AG04450 (cell line): ENCODE results near the gene NCOA3. TPM values are rescaled to one million over a fixed set of nuclear protein-coding genes. Genes with fewer than 3 reads are reported as not detected.

Experiments
- CTCF ChIA-PET: fragments of 300-600, 350-600 bp; formaldehyde crosslinking; extraction: SDS; loops from one replicate; lab custom pipeline; 2022; ENCODE audit warnings: antibody characterized with exemption, inconsistent platforms; lab: Charles Lee
- POLR2A ChIA-PET: fragments of 350-600 bp; formaldehyde crosslinking; extraction: SDS; loops from one replicate; lab custom pipeline; 2021; ENCODE audit warnings: antibody characterized with exemption, inconsistent platforms; lab: Yijun Ruan, JAX
- DNase-seq: peaks from one replicate; pipeline ENCODE4 v3.0.0-alpha.2; 2011; ENCODE audit warnings: low read depth, low spot score
- H3K27ac ChIP-seq: one replicate; pipeline ENCODE4 v1.5.1; 2012; ENCODE audit warnings: low read depth, low read length, control low read depth
- H3K27me3 ChIP-seq: one replicate; pipeline ENCODE4 v1.6.0; 2012; ENCODE audit warnings: low read length; ENCODE audit not compliant: control insufficient read depth, insufficient read depth
- H3K4me3 ChIP-seq: 2 replicates; pipeline ENCODE4 v1.5.1; 2011; ENCODE audit warnings: mild to moderate bottlenecking, low read depth, low read length, control low read depth
- H3K9me3 ChIP-seq: 2 replicates; pipeline ENCODE4 v1.5.1; 2012; ENCODE audit warnings: low read length; ENCODE audit not compliant: control insufficient read depth, insufficient read depth
- CTCF ChIP-seq: IDR thresholded peaks from 2 replicates; pipeline ENCODE4 v1.5.1; 2011; ENCODE audit warnings: low read depth, low read length, control low read depth, inconsistent platforms
- polyA plus RNA-seq: library from polyadenylated mRNA; depleted of rRNA; stranded (reverse); fragments of >200 nt; gene quantifications from 2 replicates; pipeline ENCODE4 v1.2.3, GENCODE V29; 2011

NCOA3 gene
- polyA plus RNA-seq, 1 experiment, result 25.4 TPM

DNA sequence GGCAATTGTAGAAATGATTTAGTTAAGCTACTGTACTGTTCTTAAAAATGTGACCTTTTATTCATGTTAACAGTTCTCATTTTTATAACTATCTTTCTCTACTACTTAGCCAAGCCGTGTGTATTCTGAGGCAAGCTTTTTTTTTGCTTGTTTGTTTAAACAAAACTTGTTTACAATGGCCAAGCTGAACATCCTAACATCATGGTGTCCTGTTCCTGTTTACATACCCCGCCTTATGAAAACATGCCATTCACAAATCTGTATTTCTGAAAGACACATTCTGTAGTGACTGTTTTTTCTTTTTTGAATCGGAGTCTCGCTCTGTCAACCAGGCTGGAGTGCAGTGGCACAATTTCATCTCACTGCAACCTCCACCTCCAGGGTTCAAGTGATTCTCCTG lies 140.9 kb downstream of the NCOA3 start:
- ChIA-PET CTCF (interaction anchor here (0.7 kb wide), 1 partner anchor 22 kb away, joined by 3 read pairs; no protein-coding TSS in a partner anchor), POLR2A (no interaction called here)
- DNase-seq, result no peak
- no peak overlapping the region for H3K27ac ChIP-seq
- no peak overlapping the region for H3K4me3 ChIP-seq
- H3K9me3 ChIP-seq, result no peaks in the 10 kb centered on the region
- no peaks in the 10 kb centered on the region for H3K27me3 ChIP-seq
- no peak for TF ChIP-seq CTCF

GRCh38 chr20:47645632-47646031 lies 143.9 kb downstream of the NCOA3 start:
- H3K9me3 ChIP-seq, result no peaks in the 10 kb centered on the region
- H3K27me3 ChIP-seq, result no peaks in the 10 kb centered on the region
- H3K4me3 ChIP-seq, result no peak overlapping the region
- CTCF ChIA-PET, result interaction anchor here (1.0 kb wide), 1 partner anchor 975 kb away, joined by 3 read pairs; no protein-coding TSS in a partner anchor
- POLR2A ChIA-PET, result no interaction called here
- TF ChIP-seq CTCF, result no peak
- no peak overlapping the region for H3K27ac ChIP-seq
- no peak for DNase-seq

DNA sequence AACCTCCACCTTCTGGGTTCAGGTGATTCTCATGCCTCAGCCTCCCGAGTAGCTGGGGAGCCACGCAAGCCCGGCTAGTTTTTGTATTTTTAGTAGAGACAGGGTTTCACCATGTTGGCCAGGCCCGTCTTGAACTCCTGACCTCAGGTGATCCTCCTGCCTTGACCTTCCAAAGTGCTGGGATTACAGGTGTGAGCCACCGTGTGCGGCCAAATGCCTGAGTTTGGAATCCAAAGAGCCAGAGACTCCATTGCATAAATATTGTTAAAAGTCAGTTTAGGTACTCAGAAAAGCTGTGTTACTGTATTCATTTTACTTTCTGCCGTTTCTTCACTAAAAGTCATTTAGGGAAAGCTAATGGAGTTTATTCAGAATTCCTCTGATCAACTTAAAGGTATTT lies 146.3 kb downstream of the NCOA3 start:
- DNase-seq, result no peak
- CTCF ChIA-PET, result no interaction called here
- H3K4me3 ChIP-seq, result no peak overlapping the region
- H3K27ac ChIP-seq, result no peak overlapping the region
- TF ChIP-seq CTCF, result no peak
- H3K9me3 ChIP-seq, result no peaks in the 10 kb centered on the region
- POLR2A ChIA-PET, result interaction anchor here (0.6 kb wide), 1 partner anchor 93 kb away, joined by 4 read pairs; no protein-coding TSS in a partner anchor
- H3K27me3 ChIP-seq, result no peaks in the 10 kb centered on the region

DNA sequence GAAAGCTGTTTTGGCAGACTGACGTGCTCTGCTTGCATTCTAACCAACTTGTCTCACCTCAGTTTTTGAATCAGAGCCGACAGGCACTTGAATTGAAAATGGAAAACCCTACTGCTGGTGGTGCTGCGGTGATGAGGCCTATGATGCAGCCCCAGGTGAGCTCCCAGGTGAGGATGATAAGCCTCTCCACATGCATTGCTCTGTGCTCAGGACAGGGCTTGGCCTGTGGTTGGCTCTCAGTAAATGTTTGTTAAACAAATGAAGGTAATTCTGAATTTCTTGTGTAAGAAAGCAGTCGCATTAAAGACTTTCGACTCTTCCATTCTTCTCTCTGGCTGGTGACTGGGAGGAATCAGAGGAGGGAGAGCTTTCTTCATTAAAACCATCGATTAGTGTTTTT lies 147.3 kb downstream of the NCOA3 start:
- Histone ChIP-seq H3K4me3 (no peak overlapping the region), H3K27ac (no peak overlapping the region), H3K27me3 (no peaks in the 10 kb centered on the region), H3K9me3 (no peaks in the 10 kb centered on the region)
- no peak for TF ChIP-seq CTCF
- no peak for DNase-seq
- CTCF ChIA-PET, result interaction anchor here (0.9 to 1.5 kb wide), 2 partner anchors 13 to 15 kb away, joined by 5 to 7 read pairs; no protein-coding TSS in a partner anchor
- POLR2A ChIA-PET, result no interaction called here

DNA sequence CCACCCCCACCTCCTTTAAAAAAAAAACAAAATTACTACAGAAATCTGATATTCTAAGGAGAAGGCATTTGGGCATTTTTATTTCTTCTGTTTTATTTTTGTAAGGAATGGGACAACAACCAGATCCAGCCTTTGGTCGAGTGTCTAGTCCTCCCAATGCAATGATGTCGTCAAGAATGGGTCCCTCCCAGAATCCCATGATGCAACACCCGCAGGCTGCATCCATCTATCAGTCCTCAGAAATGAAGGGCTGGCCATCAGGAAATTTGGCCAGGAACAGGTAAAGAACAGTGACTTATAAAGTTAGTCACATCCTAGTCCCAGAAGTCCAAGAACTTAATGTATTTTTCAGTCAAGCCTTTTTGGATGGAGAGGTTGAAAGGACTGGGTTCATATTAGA lies 150.6 kb downstream of the NCOA3 start:
- Histone ChIP-seq H3K4me3 (no peak overlapping the region), H3K27ac (no peak overlapping the region), H3K9me3 (no peaks in the 10 kb centered on the region), H3K27me3 (no peaks in the 10 kb centered on the region)
- TF ChIP-seq CTCF, result no peak
- POLR2A ChIA-PET, result no interaction called here
- CTCF ChIA-PET, result no interaction called here
- no peak for DNase-seq
